ENCODE data around the gene SARNP. TPM values are rescaled to one million over a fixed set of nuclear protein-coding genes. Genes with fewer than 3 reads are reported as not detected.
"Not testable (repeated sequence)": the region's sequence is repeated elsewhere in the genome, so short reads cannot be mapped to it uniquely, and the experiment has no call there.

Gene SARNP
- 51.6 TPM for total RNA-seq

- peak; percentile 100 for DNase-seq
Observed at GRCh38 chr12:55817345-55818139, at the start of gene SARNP, which contains the start of gene ORMDL2. Gene SARNP, minus strand, starts transcription at chr12:55817724. Its CDS starts 23 bp downstream, at chr12:55817701. Gene ORMDL2, plus strand, starts transcription at chr12:55818041. Its CDS starts 959 bp downstream, at chr12:55819000.

- DNase-seq = not testable (repeated sequence)
Observed at GRCh38 chr12:55866454-55867004, 49.0 kb upstream of the SARNP start.

GRCh38 chr12:55865327-55865726 is 47.8 kb upstream of the SARNP start:
- DNase-seq = no peak

GRCh38 chr12:55862931-55863330 is 45.4 kb upstream of the SARNP start:
- DNase-seq = not testable (repeated sequence)

GRCh38 chr12:55862286-55862685 is 44.8 kb upstream of the SARNP start:
- DNase-seq = no peak

DNA sequence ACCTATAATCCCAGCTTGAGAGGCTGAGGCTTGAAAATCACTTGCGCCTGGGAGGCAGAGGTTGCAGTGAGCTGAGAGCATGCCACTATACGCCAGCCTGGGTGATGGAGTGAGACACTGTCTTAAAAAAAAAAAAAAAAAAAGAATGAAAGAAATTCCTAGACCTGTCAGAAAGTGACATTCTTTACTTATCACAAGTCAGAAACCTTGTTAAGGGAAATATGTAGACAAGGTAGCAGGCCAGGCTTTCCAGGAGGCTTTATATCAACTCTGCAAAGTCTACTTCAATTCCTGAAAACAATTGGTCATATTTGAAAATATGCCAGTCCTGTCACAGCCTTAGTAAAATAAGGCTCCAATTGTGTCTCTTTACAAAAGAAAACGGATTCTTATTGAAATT is 44.3 kb upstream of the SARNP start:
- no peak for DNase-seq

DNA sequence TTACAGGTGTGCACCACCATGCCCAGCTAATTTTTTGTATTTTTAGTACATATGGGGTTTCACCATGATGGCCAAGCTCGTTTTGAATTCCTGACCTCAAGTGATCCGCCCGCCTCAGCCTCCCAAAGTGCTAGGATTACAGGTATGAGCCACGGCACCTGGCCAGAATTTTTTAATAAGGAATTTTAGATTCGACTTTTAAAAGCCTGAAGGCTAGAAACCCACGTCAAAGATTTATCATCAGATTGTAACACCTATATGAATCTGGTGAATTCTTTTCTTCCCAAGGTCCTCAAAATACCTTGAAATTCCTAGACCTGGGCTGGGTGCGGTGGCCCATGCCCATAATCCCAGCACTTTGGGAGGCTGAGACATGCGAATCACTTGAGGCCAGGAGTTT is 43.9 kb upstream of the SARNP start:
- DNase-seq = no peak

DNA sequence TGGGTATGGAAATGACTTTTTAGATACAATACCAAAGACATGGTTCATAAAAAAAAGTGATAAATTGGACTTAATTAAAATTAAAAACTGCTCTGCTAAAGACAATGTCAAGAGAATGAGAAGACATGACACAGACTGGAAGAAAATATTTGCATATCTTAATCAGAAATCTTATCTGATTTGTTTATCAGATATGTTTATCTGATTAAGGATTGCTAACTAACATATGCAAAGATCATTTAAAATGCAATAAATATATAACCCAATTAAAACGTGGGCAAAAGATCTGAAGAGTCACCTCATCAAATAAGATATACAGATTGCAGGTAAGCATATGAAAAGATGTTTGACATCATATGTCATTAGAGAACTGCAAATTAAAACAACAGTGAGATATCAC is 35.2 kb upstream of the SARNP start:
- no peak for DNase-seq

DNA sequence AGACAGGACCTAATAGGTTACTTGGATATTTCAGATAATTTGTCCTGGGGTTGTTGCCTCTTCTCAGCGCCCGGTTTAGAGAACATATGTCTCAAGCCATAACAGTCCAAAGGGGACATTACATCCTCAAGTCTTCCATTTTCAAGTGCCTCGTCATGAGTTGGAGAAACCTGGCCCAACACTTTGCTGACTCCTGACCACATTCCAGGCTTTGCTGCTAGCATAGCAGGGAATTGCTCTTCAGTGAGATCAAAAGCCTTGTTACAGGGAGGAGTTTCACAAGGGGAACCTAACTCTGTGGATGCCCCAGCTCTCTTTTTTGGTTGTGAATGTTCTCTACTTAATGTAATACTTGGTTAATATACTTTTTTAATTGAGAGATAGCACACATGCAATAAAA is 33.4 kb upstream of the SARNP start:
- DNase-seq = no peak

DNA sequence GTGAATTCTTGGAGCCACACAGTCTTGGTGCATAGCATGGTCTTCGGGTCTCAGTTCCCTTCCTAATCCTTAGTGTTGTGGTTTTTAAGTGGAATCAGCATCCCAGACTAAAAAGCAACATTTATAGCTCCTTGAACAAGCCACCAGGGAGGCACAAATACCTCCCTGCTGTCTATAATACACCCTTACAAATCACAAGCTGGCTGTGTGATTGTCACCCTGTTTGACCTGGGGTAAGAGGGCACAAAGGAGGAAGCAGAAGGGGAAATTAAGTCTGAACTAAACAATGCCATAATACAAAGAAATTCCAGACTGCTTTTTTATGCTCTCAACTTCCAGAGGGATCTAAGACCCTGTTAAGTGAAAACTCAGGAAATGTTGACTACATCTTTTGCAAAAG is 32.9 kb upstream of the SARNP start:
- DNase-seq = no peak

DNA sequence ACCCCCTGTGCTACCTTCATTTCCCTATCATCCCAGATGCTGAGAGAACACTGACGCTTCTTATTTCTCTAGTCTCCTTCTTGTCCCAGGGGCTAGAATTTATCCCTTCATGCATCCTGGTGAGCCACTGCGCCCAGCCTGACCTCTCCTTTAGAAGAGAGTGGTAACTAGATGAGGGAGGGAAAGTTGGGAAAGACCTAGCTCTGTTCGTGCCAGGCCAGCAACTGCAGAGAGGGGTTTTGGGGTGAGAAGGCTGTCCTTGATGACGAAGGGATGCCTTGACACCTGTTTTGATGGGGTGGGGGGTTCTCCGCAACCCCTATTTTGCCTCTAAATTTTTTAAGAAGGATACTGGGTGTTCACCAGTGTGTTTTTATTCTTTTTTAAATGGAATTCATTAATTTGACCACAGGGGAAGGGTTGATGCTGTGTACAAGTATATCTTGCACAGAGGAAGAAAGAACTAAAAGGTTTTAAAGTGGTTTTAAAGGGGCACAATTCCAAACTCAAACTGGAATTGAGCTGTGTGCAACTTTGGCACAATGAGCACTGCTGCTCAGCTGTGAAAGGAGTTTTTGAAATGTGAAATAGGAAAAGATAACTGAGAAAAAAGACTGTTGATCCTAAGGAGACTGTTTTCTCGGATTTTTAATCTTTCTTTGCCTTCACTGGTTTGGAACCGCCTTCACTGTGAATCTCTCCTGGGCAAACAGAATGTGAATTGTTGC is 32.3 kb upstream of the SARNP start:
- DNase-seq = no peak

- DNase-seq = peak; percentile 93
Observed at GRCh38 chr12:55847603-55848291, 30.2 kb upstream of the SARNP start.

DNA sequence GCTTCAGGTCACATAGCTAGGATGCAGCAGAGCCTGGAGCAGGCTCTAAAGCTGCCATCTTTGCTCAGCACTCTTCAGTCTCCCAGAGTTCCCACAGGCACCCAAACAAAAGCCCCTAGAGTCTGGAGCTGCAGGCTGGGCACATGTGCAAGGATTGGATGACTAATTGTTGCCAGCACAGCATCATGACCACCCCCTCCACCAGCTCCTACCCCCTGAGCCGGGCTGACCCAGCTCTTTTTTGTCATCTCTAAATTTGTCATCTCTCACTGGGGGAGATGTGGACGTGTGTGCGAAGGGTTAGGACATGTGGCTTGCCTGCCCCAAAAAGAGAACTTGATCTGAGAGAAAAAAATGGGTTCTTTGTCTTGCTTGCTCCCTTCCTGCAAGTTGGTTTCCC is 29.5 kb upstream of the SARNP start:
- no peak for DNase-seq

GRCh38 chr12:55845785-55846496 is 28.4 kb upstream of the SARNP start:
- DNase-seq = no peak

DNA sequence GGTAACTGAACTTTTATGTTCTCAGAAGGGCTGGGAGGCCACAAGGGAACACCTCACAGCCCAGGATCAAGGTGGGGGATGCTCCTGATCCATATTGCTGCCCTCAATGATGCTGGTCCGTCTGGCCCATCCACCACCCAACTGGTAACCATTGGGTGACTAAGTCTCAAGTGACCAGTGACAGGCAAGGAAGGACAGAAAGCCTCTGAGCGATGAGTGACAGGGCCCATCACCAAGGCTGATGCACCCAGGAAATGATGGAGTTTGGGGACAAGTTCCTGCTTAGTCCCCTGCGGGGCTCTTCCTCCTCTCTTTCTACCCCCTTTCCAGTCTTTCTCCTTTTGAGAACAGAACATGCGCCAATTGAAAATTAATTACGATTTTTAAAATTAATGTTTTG is 27.8 kb upstream of the SARNP start:
- no peak for DNase-seq

DNA sequence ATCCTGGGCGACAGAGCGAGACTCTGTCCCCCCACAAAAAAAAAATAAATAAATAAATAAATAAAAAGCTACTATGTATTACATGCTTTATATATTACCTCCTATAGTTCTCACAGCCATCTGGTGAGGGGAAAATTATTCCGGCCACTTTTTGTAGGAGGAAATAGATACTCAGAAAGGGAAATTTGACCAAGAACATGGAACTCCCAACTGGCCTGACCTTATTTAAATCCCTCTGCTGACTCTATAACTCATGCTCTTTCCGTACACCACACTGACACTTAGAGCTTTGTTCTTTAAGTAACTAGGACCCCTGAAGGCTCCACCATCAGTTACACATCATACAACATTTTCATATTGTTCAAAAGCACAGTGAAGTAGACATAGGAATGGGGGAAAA is 27.4 kb upstream of the SARNP start:
- no peak for DNase-seq

- DNase-seq = no peak
Observed at GRCh38 chr12:55843431-55843830, 25.9 kb upstream of the SARNP start.

DNA sequence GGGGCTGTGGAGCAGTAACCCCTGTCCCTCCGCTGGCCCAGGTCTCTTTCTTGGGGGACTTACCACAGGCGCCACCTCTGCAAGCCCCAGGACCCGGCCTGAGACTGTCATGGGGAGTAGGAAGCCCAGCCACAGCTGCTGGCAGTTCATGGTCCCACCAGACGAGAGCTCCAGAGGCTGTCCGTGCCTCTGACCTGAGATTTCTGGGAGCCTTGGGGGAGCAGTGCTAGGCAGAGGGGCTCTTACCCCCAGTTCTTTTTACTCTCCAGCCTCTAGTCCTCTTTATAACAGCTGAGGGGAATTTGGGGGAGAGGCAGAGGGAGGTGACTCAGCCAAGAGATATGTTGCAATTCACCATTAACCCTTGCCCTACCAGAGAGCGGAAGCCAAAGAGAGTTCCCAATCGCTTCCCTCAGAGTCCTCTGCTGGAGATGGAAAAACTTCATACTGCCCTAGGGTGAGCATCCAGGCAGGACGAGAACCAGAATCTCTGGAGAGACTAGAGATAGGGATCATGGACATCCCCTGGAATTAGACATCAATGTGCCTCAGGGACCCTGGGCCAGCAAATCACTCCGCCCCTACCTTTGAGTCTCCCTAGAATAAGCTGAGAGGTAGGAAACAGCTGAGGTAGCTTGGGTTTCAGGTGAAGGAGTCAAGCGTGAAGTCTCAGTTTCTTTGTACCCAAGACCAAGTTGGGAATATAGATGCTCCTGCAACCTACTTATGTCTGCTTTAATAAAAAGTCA is 25.3 kb upstream of the SARNP start, which contains the start of gene MMP19:
Gene MMP19 (minus strand): TSS at position 256 of the 749 bp plus-strand sequence. CDS start 106 bp downstream, at position 150.
- DNase-seq = no peak

GRCh38 chr12:55840581-55841351 is 23.2 kb upstream of the SARNP start:
- no peak for DNase-seq

All from tongue (tissue), 2 donors.